DND-41 (cell line): ENCODE measurements around the gene FAM222B.

ENCODE experiments used
- CTCF ChIP-seq: IDR thresholded peaks from 2 replicates; pipeline ENCODE4 v1.5.1; 2012; ENCODE audit warnings: borderline replicate concordance, low read length, moderate library complexity, mild to moderate bottlenecking; ENCODE audit not compliant: poor library complexity, severe bottlenecking; ENCODE audit errors: extremely low read depth
- EZH2 ChIP-seq: IDR thresholded peaks from 3 replicates; pipeline ENCODE4 v1.6.1; 2012; ENCODE audit warnings: borderline replicate concordance, low read depth, mild to moderate bottlenecking, moderate library complexity, low read length, inconsistent platforms; ENCODE audit not compliant: severe bottlenecking

- TF ChIP-seq CTCF (no peak), EZH2 (no peak)
Observed at GRCh38 chr17:28722417-28723158, 120.0 kb downstream of the FAM222B start.
